Measurements from ENCODE around the gene CHURC1.
A peak's percentile ranks its signal among the peaks of the same experiment; 100 is the strongest.

DNA sequence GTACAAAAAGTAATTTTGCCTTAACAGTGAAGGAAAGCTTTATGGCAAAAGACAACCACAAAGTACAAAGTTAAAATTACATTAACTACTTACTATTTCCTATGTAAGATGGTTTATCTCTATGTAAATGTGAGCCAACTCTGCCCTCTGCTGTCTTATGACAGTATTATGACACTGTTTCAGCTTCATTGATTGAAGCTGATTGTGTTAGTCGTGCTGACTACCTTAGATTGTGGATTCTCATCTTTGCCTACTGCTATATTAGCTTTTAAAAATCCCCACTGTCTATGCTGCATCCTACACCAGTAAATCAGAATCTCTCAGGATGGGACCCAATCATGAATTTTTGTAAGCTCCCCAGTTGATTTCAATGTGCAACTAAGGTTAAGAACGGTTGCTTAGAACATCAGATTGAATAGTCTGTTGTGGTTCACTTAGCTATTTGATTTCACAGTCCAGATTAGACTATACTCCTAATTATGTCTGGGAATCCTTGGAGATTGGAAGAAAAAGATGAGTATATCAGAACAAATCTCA lies 22.3 kb upstream of the CHURC1 start:
- TF ChIP-seq, protein P1, sequence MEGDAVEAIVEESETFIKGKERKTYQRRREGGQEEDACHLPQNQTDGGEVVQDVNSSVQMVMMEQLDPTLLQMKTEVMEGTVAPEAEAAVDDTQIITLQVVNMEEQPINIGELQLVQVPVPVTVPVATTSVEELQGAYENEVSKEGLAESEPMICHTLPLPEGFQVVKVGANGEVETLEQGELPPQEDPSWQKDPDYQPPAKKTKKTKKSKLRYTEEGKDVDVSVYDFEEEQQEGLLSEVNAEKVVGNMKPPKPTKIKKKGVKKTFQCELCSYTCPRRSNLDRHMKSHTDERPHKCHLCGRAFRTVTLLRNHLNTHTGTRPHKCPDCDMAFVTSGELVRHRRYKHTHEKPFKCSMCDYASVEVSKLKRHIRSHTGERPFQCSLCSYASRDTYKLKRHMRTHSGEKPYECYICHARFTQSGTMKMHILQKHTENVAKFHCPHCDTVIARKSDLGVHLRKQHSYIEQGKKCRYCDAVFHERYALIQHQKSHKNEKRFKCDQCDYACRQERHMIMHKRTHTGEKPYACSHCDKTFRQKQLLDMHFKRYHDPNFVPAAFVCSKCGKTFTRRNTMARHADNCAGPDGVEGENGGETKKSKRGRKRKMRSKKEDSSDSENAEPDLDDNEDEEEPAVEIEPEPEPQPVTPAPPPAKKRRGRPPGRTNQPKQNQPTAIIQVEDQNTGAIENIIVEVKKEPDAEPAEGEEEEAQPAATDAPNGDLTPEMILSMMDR (IDR thresholded peaks at IDR 0.05) = peak; percentile 11 to 58 (median 47)
- no peak for TF ChIP-seq POLR2A (IDR thresholded peaks at IDR 0.05)
- no peak for TF ChIP-seq POLR2AphosphoS5 (IDR thresholded peaks at IDR 0.05)
- no peak for TF ChIP-seq EP300 (IDR thresholded peaks at IDR 0.05)

Measured in gastroesophageal sphincter (tissue), 3 donors.